ENCODE results near the gene TBC1D7.

TBC1D7 gene

GRCh38 chr6:13263669-13264068 lies 64.7 kb downstream of the TBC1D7 start:
- Histone ChIP-seq H3K36me3 (ENCODE audit: control insufficient read depth, insufficient read depth, low read length) (no peaks in the 10 kb centered on the region), H3K27ac (ENCODE audit: low read depth, low read length) (no peak overlapping the region), H3K9ac (ENCODE audit: low read length) (no peak overlapping the region), H3K4me3 (ENCODE audit: low read depth, low read length) (no peak overlapping the region), H3K9me3 (ENCODE audit: control insufficient read depth, insufficient read depth, low read depth, low read length) (peaks cover 3% of the 10 kb centered on the region; the same call in 1 of the 2 replicates), H3K27me3 (ENCODE audit: control insufficient read depth, insufficient read depth, low read length) (no peaks in the 10 kb centered on the region), H3K4me1 (ENCODE audit: control insufficient read depth, insufficient read depth, low read length) (peaks cover 11% of the 10 kb centered on the region)

- peaks cover 4% of the 10 kb centered on the region for H3K9me3 ChIP-seq (ENCODE audit: control insufficient read depth, insufficient read depth, low read depth, low read length)
- no peak overlapping the region for H3K9ac ChIP-seq (ENCODE audit: low read length)
- H3K4me3 ChIP-seq (ENCODE audit: low read depth, low read length), result no peak overlapping the region
- no peak overlapping the region for H3K27ac ChIP-seq (ENCODE audit: low read depth, low read length)
- no peaks in the 10 kb centered on the region for H3K36me3 ChIP-seq (ENCODE audit: control insufficient read depth, insufficient read depth, low read length)
- H3K4me1 ChIP-seq (ENCODE audit: control insufficient read depth, insufficient read depth, low read length), result peaks cover 10% of the 10 kb centered on the region
- H3K27me3 ChIP-seq (ENCODE audit: control insufficient read depth, insufficient read depth, low read length), result no peaks in the 10 kb centered on the region
Observed at GRCh38 chr6:13262302-13263230, 65.8 kb downstream of the TBC1D7 start.

- H3K4me1 ChIP-seq (ENCODE audit: control insufficient read depth, insufficient read depth, low read length), result peaks cover 10% of the 10 kb centered on the region
- no peaks in the 10 kb centered on the region for H3K27me3 ChIP-seq (ENCODE audit: control insufficient read depth, insufficient read depth, low read length)
- no peak overlapping the region for H3K9ac ChIP-seq (ENCODE audit: low read length)
- H3K36me3 ChIP-seq (ENCODE audit: control insufficient read depth, insufficient read depth, low read length), result no peaks in the 10 kb centered on the region; the same call in 1 of the 2 replicates
- no peak overlapping the region for H3K27ac ChIP-seq (ENCODE audit: low read depth, low read length)
- H3K4me3 ChIP-seq (ENCODE audit: low read depth, low read length), result no peak overlapping the region
- peaks cover 13% of the 10 kb centered on the region for H3K9me3 ChIP-seq (ENCODE audit: control insufficient read depth, insufficient read depth, low read depth, low read length)
Observed at GRCh38 chr6:13261464-13261994, 66.8 kb downstream of the TBC1D7 start.

- peaks cover 10% of the 10 kb centered on the region for H3K4me1 ChIP-seq (ENCODE audit: control insufficient read depth, insufficient read depth, low read length)
- no peak overlapping the region for H3K9ac ChIP-seq (ENCODE audit: low read length)
- H3K27me3 ChIP-seq (ENCODE audit: control insufficient read depth, insufficient read depth, low read length), result no peaks in the 10 kb centered on the region
- no peaks in the 10 kb centered on the region; the same call in 1 of the 2 replicates for H3K36me3 ChIP-seq (ENCODE audit: control insufficient read depth, insufficient read depth, low read length)
- H3K4me3 ChIP-seq (ENCODE audit: low read depth, low read length), result no peak overlapping the region
- peaks cover 19% of the 10 kb centered on the region for H3K9me3 ChIP-seq (ENCODE audit: control insufficient read depth, insufficient read depth, low read depth, low read length)
- H3K27ac ChIP-seq (ENCODE audit: low read depth, low read length), result no peak overlapping the region
Observed at GRCh38 chr6:13260831-13261230, 67.5 kb downstream of the TBC1D7 start.

- no peak overlapping the region for H3K27ac ChIP-seq (ENCODE audit: low read depth, low read length)
- no peak overlapping the region for H3K9ac ChIP-seq (ENCODE audit: low read length)
- no peaks in the 10 kb centered on the region for H3K27me3 ChIP-seq (ENCODE audit: control insufficient read depth, insufficient read depth, low read length)
- H3K9me3 ChIP-seq (ENCODE audit: control insufficient read depth, insufficient read depth, low read depth, low read length), result peaks cover 25% of the 10 kb centered on the region
- H3K4me3 ChIP-seq (ENCODE audit: low read depth, low read length), result no peak overlapping the region
- H3K36me3 ChIP-seq (ENCODE audit: control insufficient read depth, insufficient read depth, low read length), result no peaks in the 10 kb centered on the region; the same call in 1 of the 2 replicates
- H3K4me1 ChIP-seq (ENCODE audit: control insufficient read depth, insufficient read depth, low read length), result peaks cover 10% of the 10 kb centered on the region
Observed at GRCh38 chr6:13260101-13260598, 68.2 kb downstream of the TBC1D7 start.

- H3K36me3 ChIP-seq (ENCODE audit: control insufficient read depth, insufficient read depth, low read length), result no peaks in the 10 kb centered on the region; the same call in 1 of the 2 replicates
- peaks cover 31% of the 10 kb centered on the region for H3K9me3 ChIP-seq (ENCODE audit: control insufficient read depth, insufficient read depth, low read depth, low read length)
- H3K27ac ChIP-seq (ENCODE audit: low read depth, low read length), result no peak overlapping the region
- no peak overlapping the region for H3K4me3 ChIP-seq (ENCODE audit: low read depth, low read length)
- no peak overlapping the region for H3K9ac ChIP-seq (ENCODE audit: low read length)
- H3K27me3 ChIP-seq (ENCODE audit: control insufficient read depth, insufficient read depth, low read length), result no peaks in the 10 kb centered on the region
- H3K4me1 ChIP-seq (ENCODE audit: control insufficient read depth, insufficient read depth, low read length), result peaks cover 10% of the 10 kb centered on the region
Observed at GRCh38 chr6:13259393-13259792, 68.9 kb downstream of the TBC1D7 start.

- H3K4me3 ChIP-seq (ENCODE audit: low read depth, low read length), result no peak overlapping the region
- peaks cover 4% of the 10 kb centered on the region; the same call in 1 of the 2 replicates for H3K4me1 ChIP-seq (ENCODE audit: control insufficient read depth, insufficient read depth, low read length)
- H3K9me3 ChIP-seq (ENCODE audit: control insufficient read depth, insufficient read depth, low read depth, low read length), result peaks cover 34% of the 10 kb centered on the region
- H3K27me3 ChIP-seq (ENCODE audit: control insufficient read depth, insufficient read depth, low read length), result no peaks in the 10 kb centered on the region
- no peak overlapping the region for H3K27ac ChIP-seq (ENCODE audit: low read depth, low read length)
- no peak overlapping the region for H3K9ac ChIP-seq (ENCODE audit: low read length)
- H3K36me3 ChIP-seq (ENCODE audit: control insufficient read depth, insufficient read depth, low read length), result no peaks in the 10 kb centered on the region; the same call in 1 of the 2 replicates
Observed at GRCh38 chr6:13256266-13257001, 71.9 kb downstream of the TBC1D7 start.

Measured in HUES6 (cell line).